Measurements from ENCODE around the gene ZNF502. TPM values are rescaled to one million over a fixed set of nuclear protein-coding genes. Genes with fewer than 3 reads are reported as not detected.

ZNF502 gene
- total and polyA plus RNA-seq, 2 of the 13 experiments (the other 11 are each of a cell fraction or from before 2014, with no cell fraction given), result not detected

DNA sequence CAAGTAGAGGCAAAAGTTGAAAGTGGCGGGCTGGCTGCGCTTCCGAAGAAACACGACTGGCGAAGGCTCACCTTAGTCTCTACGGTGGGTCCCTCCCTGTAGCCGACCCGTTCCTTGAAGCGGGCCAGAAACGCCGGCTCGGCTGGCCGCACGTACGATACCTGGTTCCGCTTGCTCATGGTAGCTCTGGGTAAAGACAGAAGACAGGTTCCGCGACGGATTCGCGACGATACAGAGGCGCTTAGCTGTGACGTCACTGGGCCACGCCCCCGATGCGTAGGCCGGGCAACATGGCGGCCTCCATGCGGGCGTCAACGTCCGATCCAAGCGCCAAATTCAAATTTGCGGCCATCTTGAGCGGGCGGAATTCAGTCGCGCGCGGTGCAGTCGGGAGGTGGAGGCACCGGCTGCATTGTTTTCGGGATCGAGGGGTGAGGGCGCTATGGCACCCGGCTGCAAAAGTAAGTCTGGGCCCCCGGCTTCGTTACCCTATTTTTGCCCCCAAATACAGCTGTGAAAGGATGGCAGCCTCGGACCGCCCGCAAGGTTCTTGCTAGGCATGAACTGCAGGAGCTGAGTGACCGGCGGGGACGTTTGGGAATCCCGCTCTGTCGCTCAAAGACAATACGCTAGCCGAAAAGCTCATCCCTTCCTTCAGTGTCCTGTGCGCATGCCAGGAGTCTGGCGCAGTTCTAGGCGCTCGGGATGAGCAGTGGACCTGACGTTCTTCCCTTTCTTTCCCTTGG, 49.1 kb downstream of the ZNF502 start, which contains the start of the genes KIAA1143 and KIF15 (continued):
- TF ChIP-seq, protein P1, sequence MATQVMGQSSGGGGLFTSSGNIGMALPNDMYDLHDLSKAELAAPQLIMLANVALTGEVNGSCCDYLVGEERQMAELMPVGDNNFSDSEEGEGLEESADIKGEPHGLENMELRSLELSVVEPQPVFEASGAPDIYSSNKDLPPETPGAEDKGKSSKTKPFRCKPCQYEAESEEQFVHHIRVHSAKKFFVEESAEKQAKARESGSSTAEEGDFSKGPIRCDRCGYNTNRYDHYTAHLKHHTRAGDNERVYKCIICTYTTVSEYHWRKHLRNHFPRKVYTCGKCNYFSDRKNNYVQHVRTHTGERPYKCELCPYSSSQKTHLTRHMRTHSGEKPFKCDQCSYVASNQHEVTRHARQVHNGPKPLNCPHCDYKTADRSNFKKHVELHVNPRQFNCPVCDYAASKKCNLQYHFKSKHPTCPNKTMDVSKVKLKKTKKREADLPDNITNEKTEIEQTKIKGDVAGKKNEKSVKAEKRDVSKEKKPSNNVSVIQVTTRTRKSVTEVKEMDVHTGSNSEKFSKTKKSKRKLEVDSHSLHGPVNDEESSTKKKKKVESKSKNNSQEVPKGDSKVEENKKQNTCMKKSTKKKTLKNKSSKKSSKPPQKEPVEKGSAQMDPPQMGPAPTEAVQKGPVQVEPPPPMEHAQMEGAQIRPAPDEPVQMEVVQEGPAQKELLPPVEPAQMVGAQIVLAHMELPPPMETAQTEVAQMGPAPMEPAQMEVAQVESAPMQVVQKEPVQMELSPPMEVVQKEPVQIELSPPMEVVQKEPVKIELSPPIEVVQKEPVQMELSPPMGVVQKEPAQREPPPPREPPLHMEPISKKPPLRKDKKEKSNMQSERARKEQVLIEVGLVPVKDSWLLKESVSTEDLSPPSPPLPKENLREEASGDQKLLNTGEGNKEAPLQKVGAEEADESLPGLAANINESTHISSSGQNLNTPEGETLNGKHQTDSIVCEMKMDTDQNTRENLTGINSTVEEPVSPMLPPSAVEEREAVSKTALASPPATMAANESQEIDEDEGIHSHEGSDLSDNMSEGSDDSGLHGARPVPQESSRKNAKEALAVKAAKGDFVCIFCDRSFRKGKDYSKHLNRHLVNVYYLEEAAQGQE (IDR thresholded peaks at IDR 0.05; ENCODE audit: borderline replicate concordance in 1 of 2, low read depth in 1 of 2, low read length in 2 of 2), result no peak
- TF ChIP-seq TSC22D2 (CRISPR knock-in tag; IDR thresholded peaks at IDR 0.05; ENCODE audit: borderline replicate concordance) (no peak), KDM5A (IDR thresholded peaks at IDR 0.05; ENCODE audit: borderline replicate concordance, low read length) (peak; percentile 87), HNRNPK (IDR thresholded peaks at IDR 0.05; ENCODE audit: low read depth, low read length, poor library complexity, severe bottlenecking) (no peak), SUZ12 (IDR thresholded peaks at IDR 0.05; ENCODE audit: low read depth, low read length) (no peak), ZNF569 (CRISPR knock-in tag; IDR thresholded peaks at IDR 0.05; ENCODE audit: borderline replicate concordance) (0 out of 2 replicates have a peak, but pooled peaks have one; percentile 57), JARID2 (CRISPR knock-in tag; IDR thresholded peaks at IDR 0.05; ENCODE audit: insufficient replicate concordance) (no peak), POLR2AphosphoS5 (IDR thresholded peaks at IDR 0.05; ENCODE audit: low read depth, low read length) (peak; percentile 84), ZFP90 (CRISPR knock-in tag; IDR thresholded peaks at IDR 0.05; ENCODE audit: borderline replicate concordance) (peak; percentile 72; the same call in 1 of the 2 replicates), SRSF1 (optimal IDR thresholded peaks at IDR 0.05; ENCODE audit: low read depth, low read length) (peak; percentile 37), THYN1 (CRISPR knock-in tag; IDR thresholded peaks at IDR 0.05; ENCODE audit: borderline replicate concordance, low read depth) (no peak), ZSCAN22 (CRISPR knock-in tag; IDR thresholded peaks at IDR 0.05) (no peak)
- TF ChIP-seq, protein P2, sequence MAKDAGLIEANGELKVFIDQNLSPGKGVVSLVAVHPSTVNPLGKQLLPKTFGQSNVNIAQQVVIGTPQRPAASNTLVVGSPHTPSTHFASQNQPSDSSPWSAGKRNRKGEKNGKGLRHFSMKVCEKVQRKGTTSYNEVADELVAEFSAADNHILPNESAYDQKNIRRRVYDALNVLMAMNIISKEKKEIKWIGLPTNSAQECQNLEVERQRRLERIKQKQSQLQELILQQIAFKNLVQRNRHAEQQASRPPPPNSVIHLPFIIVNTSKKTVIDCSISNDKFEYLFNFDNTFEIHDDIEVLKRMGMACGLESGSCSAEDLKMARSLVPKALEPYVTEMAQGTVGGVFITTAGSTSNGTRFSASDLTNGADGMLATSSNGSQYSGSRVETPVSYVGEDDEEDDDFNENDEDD (CRISPR knock-in tag; IDR thresholded peaks at IDR 0.05; ENCODE audit: borderline replicate concordance), result peak; percentile 100
- TF ChIP-seq, protein P3, sequence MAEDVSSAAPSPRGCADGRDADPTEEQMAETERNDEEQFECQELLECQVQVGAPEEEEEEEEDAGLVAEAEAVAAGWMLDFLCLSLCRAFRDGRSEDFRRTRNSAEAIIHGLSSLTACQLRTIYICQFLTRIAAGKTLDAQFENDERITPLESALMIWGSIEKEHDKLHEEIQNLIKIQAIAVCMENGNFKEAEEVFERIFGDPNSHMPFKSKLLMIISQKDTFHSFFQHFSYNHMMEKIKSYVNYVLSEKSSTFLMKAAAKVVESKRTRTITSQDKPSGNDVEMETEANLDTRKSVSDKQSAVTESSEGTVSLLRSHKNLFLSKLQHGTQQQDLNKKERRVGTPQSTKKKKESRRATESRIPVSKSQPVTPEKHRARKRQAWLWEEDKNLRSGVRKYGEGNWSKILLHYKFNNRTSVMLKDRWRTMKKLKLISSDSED (CRISPR knock-in tag; IDR thresholded peaks at IDR 0.05), result no peak
- TF ChIP-seq, protein P4, sequence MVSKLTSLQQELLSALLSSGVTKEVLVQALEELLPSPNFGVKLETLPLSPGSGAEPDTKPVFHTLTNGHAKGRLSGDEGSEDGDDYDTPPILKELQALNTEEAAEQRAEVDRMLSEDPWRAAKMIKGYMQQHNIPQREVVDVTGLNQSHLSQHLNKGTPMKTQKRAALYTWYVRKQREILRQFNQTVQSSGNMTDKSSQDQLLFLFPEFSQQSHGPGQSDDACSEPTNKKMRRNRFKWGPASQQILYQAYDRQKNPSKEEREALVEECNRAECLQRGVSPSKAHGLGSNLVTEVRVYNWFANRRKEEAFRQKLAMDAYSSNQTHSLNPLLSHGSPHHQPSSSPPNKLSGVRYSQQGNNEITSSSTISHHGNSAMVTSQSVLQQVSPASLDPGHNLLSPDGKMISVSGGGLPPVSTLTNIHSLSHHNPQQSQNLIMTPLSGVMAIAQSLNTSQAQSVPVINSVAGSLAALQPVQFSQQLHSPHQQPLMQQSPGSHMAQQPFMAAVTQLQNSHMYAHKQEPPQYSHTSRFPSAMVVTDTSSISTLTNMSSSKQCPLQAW (CRISPR knock-in tag; IDR thresholded peaks at IDR 0.05), result peak; percentile 91
- TF ChIP-seq, protein P5, sequence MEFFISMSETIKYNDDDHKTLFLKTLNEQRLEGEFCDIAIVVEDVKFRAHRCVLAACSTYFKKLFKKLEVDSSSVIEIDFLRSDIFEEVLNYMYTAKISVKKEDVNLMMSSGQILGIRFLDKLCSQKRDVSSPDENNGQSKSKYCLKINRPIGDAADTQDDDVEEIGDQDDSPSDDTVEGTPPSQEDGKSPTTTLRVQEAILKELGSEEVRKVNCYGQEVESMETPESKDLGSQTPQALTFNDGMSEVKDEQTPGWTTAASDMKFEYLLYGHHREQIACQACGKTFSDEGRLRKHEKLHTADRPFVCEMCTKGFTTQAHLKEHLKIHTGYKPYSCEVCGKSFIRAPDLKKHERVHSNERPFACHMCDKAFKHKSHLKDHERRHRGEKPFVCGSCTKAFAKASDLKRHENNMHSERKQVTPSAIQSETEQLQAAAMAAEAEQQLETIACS (CRISPR knock-in tag; IDR thresholded peaks at IDR 0.05), result 0 out of 2 replicates have a peak, but pooled peaks have one; percentile 21
- TF ChIP-seq, protein P6, sequence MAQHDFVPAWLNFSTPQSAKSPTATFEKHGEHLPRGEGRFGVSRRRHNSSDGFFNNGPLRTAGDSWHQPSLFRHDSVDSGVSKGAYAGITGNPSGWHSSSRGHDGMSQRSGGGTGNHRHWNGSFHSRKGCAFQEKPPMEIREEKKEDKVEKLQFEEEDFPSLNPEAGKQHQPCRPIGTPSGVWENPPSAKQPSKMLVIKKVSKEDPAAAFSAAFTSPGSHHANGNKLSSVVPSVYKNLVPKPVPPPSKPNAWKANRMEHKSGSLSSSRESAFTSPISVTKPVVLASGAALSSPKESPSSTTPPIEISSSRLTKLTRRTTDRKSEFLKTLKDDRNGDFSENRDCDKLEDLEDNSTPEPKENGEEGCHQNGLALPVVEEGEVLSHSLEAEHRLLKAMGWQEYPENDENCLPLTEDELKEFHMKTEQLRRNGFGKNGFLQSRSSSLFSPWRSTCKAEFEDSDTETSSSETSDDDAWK (CRISPR knock-in tag; IDR thresholded peaks at IDR 0.05), result no peak

Measured in HepG2 (cell line).